NCI-H1092 (cell line): ENCODE data around the gene COG7.
"Not testable (repeated sequence)": the region's sequence is repeated elsewhere in the genome, so short reads cannot be mapped to it uniquely, and the experiment has no call there.

Source experiments
- DNase-seq: peaks from one replicate; lab custom pipeline; 2025; lab: John Stamatoyannopoulos, UW

COG7 gene

GRCh38 chr16:23409522-23409921, 43.5 kb downstream of the COG7 start:
- no peak for DNase-seq

GRCh38 chr16:23408823-23409298, 44.1 kb downstream of the COG7 start:
- no peak for DNase-seq

GRCh38 chr16:23408242-23408822, 44.7 kb downstream of the COG7 start:
- DNase-seq = no peak

- no peak for DNase-seq
Observed at GRCh38 chr16:23407436-23408127, 45.4 kb downstream of the COG7 start.

GRCh38 chr16:23406546-23407240, 46.3 kb downstream of the COG7 start:
- DNase-seq = no peak

GRCh38 chr16:23406024-23406423, 47.0 kb downstream of the COG7 start:
- no peak for DNase-seq

GRCh38 chr16:23403547-23403946, 49.4 kb downstream of the COG7 start:
- DNase-seq = no peak

GRCh38 chr16:23402100-23402499, 50.9 kb downstream of the COG7 start:
- no peak for DNase-seq

GRCh38 chr16:23401139-23401538, 51.9 kb downstream of the COG7 start:
- DNase-seq = no peak

GRCh38 chr16:23400447-23400846, 52.5 kb downstream of the COG7 start:
- DNase-seq = not testable (repeated sequence)

GRCh38 chr16:23398987-23399805, 53.8 kb downstream of the COG7 start:
- DNase-seq = no peak

- DNase-seq = no peak
Observed at GRCh38 chr16:23397464-23397863, 55.5 kb downstream of the COG7 start.

GRCh38 chr16:23395732-23396131, 57.3 kb downstream of the COG7 start:
- no peak for DNase-seq

GRCh38 chr16:23394141-23394831, 58.7 kb downstream of the COG7 start:
- DNase-seq = no peak

- no peak for DNase-seq
Observed at GRCh38 chr16:23392223-23392600, 60.8 kb downstream of the COG7 start.

- DNase-seq = no peak
Observed at GRCh38 chr16:23391381-23392222, 61.4 kb downstream of the COG7 start.

GRCh38 chr16:23389936-23390335, 63.1 kb downstream of the COG7 start:
- DNase-seq = not testable (repeated sequence)

- DNase-seq = no peak
Observed at GRCh38 chr16:23389201-23389600, 63.8 kb downstream of the COG7 start.

- DNase-seq = no peak
Observed at GRCh38 chr16:23388786-23389185, 64.2 kb downstream of the COG7 start.

GRCh38 chr16:23387666-23388065, 65.3 kb downstream of the COG7 start:
- no peak for DNase-seq

- DNase-seq = no peak
Observed at GRCh38 chr16:23385441-23385840, 67.5 kb downstream of the COG7 start.
